Karpas-422 (cell line): Measurements from ENCODE around the gene RBM43. TPM values are rescaled to one million over a fixed set of nuclear protein-coding genes. Genes with fewer than 3 reads are reported as not detected.

Experiments
- DNase-seq: peaks from one replicate; pipeline ENCODE4 v3.0.0-alpha.2; 2015
- H2AFZ ChIP-seq: fragments of 200-600 bp; sonication (generic); 2 replicates; pipeline ENCODE4 v1.6.1; 2014; ENCODE audit warnings: antibody characterized with exemption, low read length, mixed read lengths
- H3K27ac ChIP-seq: fragments of 200-600 bp; sonication (generic); 2 replicates; pipeline ENCODE4 v1.5.1; 2014; ENCODE audit warnings: mild to moderate bottlenecking, low read length, moderate library complexity
- H3K27me3 ChIP-seq: fragments of 200-600 bp; sonication (generic); 2 replicates; pipeline ENCODE4 v1.6.1; 2014; ENCODE audit warnings: low read length, mixed read lengths
- H3K36me3 ChIP-seq: fragments of 200-600 bp; sonication (generic); 2 replicates; pipeline ENCODE4 v1.6.1; 2014; ENCODE audit warnings: low read length, mixed read lengths; ENCODE audit not compliant: insufficient read depth
- H3K4me1 ChIP-seq: fragments of 200-600 bp; sonication (generic); 2 replicates; pipeline ENCODE4 v1.6.1; 2014; ENCODE audit warnings: mild to moderate bottlenecking, low read length, mixed read lengths
- H3K4me2 ChIP-seq: fragments of 200-600 bp; sonication (generic); 2 replicates; pipeline ENCODE4 v1.6.1; 2014; ENCODE audit warnings: low read length, low read depth, mild to moderate bottlenecking; ENCODE audit not compliant: poor library complexity, severe bottlenecking
- H3K4me3 ChIP-seq: fragments of 200-600 bp; sonication (generic); 2 replicates; pipeline ENCODE4 v1.5.1; 2014; ENCODE audit warnings: mild to moderate bottlenecking, antibody characterized with exemption, low read length, mixed read lengths
- H3K79me2 ChIP-seq: fragments of 200-600 bp; sonication (generic); 2 replicates; pipeline ENCODE4 v1.6.1; 2014; ENCODE audit warnings: mild to moderate bottlenecking, low read length, mixed read lengths
- H3K9ac ChIP-seq: fragments of 200-600 bp; sonication (generic); 2 replicates; pipeline ENCODE4 v1.6.0; 2014; ENCODE audit warnings: low read length
- H3K9me2 ChIP-seq: fragments of 200-600 bp; sonication (generic), shearing (Covaris generic); replicated peaks from 2 replicates; pipeline ENCODE4 v1.6.0; 2014; ENCODE audit warnings: mild to moderate bottlenecking, low read length, moderate library complexity; ENCODE audit not compliant: insufficient read depth
- H3K9me3 ChIP-seq: fragments of 300-700, 200-600 bp; sonication (generic); 2 replicates; pipeline ENCODE4 v1.6.1; 2014; ENCODE audit warnings: low read length, mixed read lengths
- H4K20me1 ChIP-seq: fragments of 200-600 bp; sonication (generic); 2 replicates; pipeline ENCODE4 v1.6.1; 2014; ENCODE audit warnings: mild to moderate bottlenecking, antibody characterized with exemption, low read length, low read depth; ENCODE audit not compliant: insufficient read depth
- total RNA-seq: library from RNA; depleted of rRNA; stranded (reverse); fragments of >200 nt; shearing (Covaris generic); gene quantifications from 2 replicates; pipeline ENCODE4 v1.2.3, GENCODE V29; 2014; ENCODE audit warnings: low replicate concordance

RBM43 gene
- total RNA-seq, 1 experiment from 2014 or later, result 4.5 TPM

GRCh38 chr2:151278487-151278886 lies 16.8 kb upstream of the RBM43 start:
- DNase-seq, result no peak
- Histone ChIP-seq H3K9me3 (no peaks in the 10 kb centered on the region), H3K4me3 (no peak overlapping the region), H3K27ac (no peak overlapping the region), H2AFZ (no peak overlapping the region), H3K27me3 (no peaks in the 10 kb centered on the region), H4K20me1 (no peaks in the 10 kb centered on the region), H3K79me2 (no peaks in the 10 kb centered on the region), H3K4me1 (no peaks in the 10 kb centered on the region), H3K4me2 (no peak overlapping the region), H3K36me3 (no peaks in the 10 kb centered on the region), H3K9ac (no peak overlapping the region), H3K9me2 (no peaks in the 10 kb centered on the region)

DNA sequence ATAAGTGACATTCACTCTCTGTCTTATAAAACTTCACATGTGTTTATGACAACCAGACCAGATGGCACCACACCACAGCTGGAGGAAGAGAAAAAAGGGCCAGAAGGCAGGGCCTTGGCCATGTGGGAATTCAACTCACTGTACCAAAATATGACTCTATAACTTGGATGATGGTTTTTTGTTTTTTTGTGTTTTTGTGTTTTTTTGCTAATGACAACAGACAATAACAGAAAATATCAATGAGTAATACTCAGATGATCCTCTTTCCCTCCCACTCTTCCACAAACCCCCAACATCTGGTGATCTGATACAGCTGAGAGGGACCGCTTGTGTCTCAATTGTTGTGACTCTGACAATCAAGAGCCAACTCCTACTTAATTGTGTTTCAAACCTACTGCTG lies 15.4 kb upstream of the RBM43 start:
- Histone ChIP-seq H4K20me1 (no peaks in the 10 kb centered on the region), H3K27ac (no peak overlapping the region), H3K36me3 (no peaks in the 10 kb centered on the region), H3K9me2 (no peaks in the 10 kb centered on the region), H2AFZ (no peak overlapping the region), H3K9ac (no peak overlapping the region), H3K4me1 (no peaks in the 10 kb centered on the region), H3K79me2 (no peaks in the 10 kb centered on the region), H3K4me3 (no peak overlapping the region), H3K4me2 (no peak overlapping the region), H3K27me3 (no peaks in the 10 kb centered on the region), H3K9me3 (no peaks in the 10 kb centered on the region)
- DNase-seq, result no peak

- Histone ChIP-seq H3K27me3 (no peaks in the 10 kb centered on the region), H3K4me3 (no peak overlapping the region), H3K4me2 (no peak overlapping the region), H3K27ac (no peak overlapping the region), H3K79me2 (no peaks in the 10 kb centered on the region), H3K9ac (no peak overlapping the region), H3K9me3 (no peaks in the 10 kb centered on the region), H2AFZ (no peak overlapping the region), H3K4me1 (no peaks in the 10 kb centered on the region), H3K9me2 (no peaks in the 10 kb centered on the region), H4K20me1 (no peaks in the 10 kb centered on the region), H3K36me3 (no peaks in the 10 kb centered on the region)
- no peak for DNase-seq
Measured at GRCh38 chr2:151275291-151275690, 13.6 kb upstream of the RBM43 start.

GRCh38 chr2:151271824-151272223 lies 10.2 kb upstream of the RBM43 start:
- DNase-seq, result no peak
- Histone ChIP-seq H3K4me1 (no peaks in the 10 kb centered on the region), H3K79me2 (no peaks in the 10 kb centered on the region), H3K4me3 (no peak overlapping the region), H3K36me3 (no peaks in the 10 kb centered on the region), H3K9me2 (no peaks in the 10 kb centered on the region), H4K20me1 (no peaks in the 10 kb centered on the region), H3K9me3 (no peaks in the 10 kb centered on the region), H3K9ac (no peak overlapping the region), H3K27me3 (no peaks in the 10 kb centered on the region), H3K4me2 (no peak overlapping the region), H3K27ac (no peak overlapping the region), H2AFZ (no peak overlapping the region)

DNA sequence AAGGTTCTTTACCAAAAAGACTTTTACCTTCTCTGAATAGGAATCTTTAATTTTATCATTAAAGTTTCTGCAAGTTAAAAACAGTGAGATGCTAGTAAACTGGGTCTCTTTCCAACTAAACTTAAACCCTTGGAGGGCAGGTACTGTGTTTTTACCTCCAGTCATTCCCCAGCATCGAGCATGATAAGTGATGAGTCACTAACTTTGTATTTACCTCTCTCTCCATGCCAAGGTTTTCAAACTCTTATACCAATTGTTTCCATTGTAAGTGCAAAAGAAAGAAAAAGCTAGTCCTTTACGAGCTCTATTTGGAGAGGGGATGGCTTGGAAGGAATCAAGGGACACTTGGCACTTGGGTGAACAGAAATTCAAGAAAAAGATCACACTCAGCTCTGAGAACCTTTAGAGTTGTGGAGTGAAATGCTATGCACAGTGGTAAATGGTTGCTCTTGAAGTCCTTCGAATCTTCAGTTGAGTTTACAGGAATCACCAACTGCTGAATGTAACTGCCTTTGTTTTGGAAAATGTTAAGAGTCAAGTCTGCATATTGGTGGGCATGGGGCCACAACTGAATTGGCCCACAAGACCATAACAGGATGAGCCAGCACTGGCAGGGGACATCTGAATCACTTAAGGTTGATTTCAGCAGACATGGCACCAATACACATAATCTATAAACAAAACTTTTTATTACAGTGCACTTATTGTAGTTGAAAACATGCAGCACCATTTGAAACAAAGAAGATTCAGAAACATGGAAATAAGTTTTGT lies 8.3 kb upstream of the RBM43 start:
- Histone ChIP-seq H3K4me3 (no peak overlapping the region), H3K4me2 (no peak overlapping the region), H3K27ac (no peak overlapping the region), H2AFZ (no peak overlapping the region), H3K79me2 (no peaks in the 10 kb centered on the region), H3K4me1 (no peaks in the 10 kb centered on the region), H4K20me1 (no peaks in the 10 kb centered on the region), H3K9me2 (no peaks in the 10 kb centered on the region), H3K9ac (no peak overlapping the region), H3K9me3 (no peaks in the 10 kb centered on the region), H3K27me3 (no peaks in the 10 kb centered on the region), H3K36me3 (no peaks in the 10 kb centered on the region)
- DNase-seq, result no peak

- no peaks in the 10 kb centered on the region for H3K27me3 ChIP-seq
- DNase-seq, result no peak
- no peak overlapping the region for H2AFZ ChIP-seq
- H3K4me1 ChIP-seq, result no peaks in the 10 kb centered on the region
- H3K27ac ChIP-seq, result no peak overlapping the region
- H3K36me3 ChIP-seq, result no peaks in the 10 kb centered on the region
- H3K4me3 ChIP-seq, result no peak overlapping the region
- no peak overlapping the region for H3K9ac ChIP-seq
- H4K20me1 ChIP-seq, result no peaks in the 10 kb centered on the region
- no peaks in the 10 kb centered on the region for H3K79me2 ChIP-seq
- no peaks in the 10 kb centered on the region for H3K9me2 ChIP-seq
- H3K9me3 ChIP-seq, result no peaks in the 10 kb centered on the region
- H3K4me2 ChIP-seq, result no peak overlapping the region
Measured at GRCh38 chr2:151268085-151268484, 6.4 kb upstream of the RBM43 start.

- DNase-seq, result no peak
- no peak overlapping the region for H2AFZ ChIP-seq
- H4K20me1 ChIP-seq, result no peaks in the 10 kb centered on the region
- H3K9me2 ChIP-seq, result no peaks in the 10 kb centered on the region
- H3K4me3 ChIP-seq, result no peak overlapping the region
- no peaks in the 10 kb centered on the region for H3K27me3 ChIP-seq
- no peaks in the 10 kb centered on the region for H3K79me2 ChIP-seq
- no peak overlapping the region for H3K27ac ChIP-seq
- H3K9ac ChIP-seq, result no peak overlapping the region
- no peaks in the 10 kb centered on the region; the same call in 1 of the 2 replicates for H3K4me1 ChIP-seq
- H3K4me2 ChIP-seq, result no peak overlapping the region
- H3K9me3 ChIP-seq, result no peaks in the 10 kb centered on the region
- no peaks in the 10 kb centered on the region for H3K36me3 ChIP-seq
Measured at GRCh38 chr2:151267537-151267936, 5.9 kb upstream of the RBM43 start.

DNA sequence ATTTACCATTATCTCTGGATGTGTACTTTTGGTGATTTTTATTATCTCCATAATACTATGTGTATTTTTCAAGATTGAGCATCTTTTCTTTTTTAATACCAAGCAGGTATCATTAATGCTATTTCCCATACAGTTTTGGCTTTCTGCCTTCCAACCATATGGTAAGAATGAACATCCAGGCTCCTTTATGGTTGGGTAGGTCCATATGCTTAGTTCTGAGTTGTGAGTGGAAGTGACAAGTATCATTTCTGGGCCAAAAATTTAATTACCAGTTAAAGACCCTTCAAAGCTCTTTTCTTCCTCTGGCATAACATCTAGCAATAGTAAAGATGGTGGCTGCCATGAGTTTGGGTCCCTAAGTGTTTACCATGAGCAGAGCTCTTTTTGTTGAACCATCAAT lies 4.3 kb upstream of the RBM43 start:
- Histone ChIP-seq H2AFZ (no peak overlapping the region), H3K9ac (no peak overlapping the region), H3K4me2 (no peak overlapping the region), H3K9me2 (no peaks in the 10 kb centered on the region), H3K4me1 (peaks cover 8% of the 10 kb centered on the region), H3K27me3 (no peaks in the 10 kb centered on the region), H3K27ac (no peak overlapping the region), H3K79me2 (no peaks in the 10 kb centered on the region), H3K9me3 (no peaks in the 10 kb centered on the region), H4K20me1 (no peaks in the 10 kb centered on the region), H3K4me3 (no peak overlapping the region), H3K36me3 (no peaks in the 10 kb centered on the region)
- no peak for DNase-seq
